K562 (cell line): ENCODE data around the gene MEAF6. TPM values are rescaled to one million over a fixed set of nuclear protein-coding genes. Genes with fewer than 3 reads are reported as not detected.

Source experiments
- ADNP ChIP-seq: fragments of 200-800 bp; sonication (Bioruptor generic); IDR thresholded peaks from 2 replicates; pipeline ENCODE4 v1.6.1; 2016; ENCODE audit warnings: missing genetic modification characterization, missing compliant biosample characterization
- DPF2 ChIP-seq: fragments of 450-650 bp; IDR thresholded peaks from 2 replicates; pipeline ENCODE4 v1.6.1; 2016
- EGR1 ChIP-seq: fragments of 450-650 bp; conservative IDR thresholded peaks from 2 replicates; pipeline ENCODE4 v1.6.1; 2017; ENCODE audit warnings: mild to moderate bottlenecking
- EWSR1 ChIP-seq: fragments of 450-650 bp; IDR thresholded peaks from 2 replicates; pipeline ENCODE4 v1.6.1; 2018; ENCODE audit warnings: borderline replicate concordance, mild to moderate bottlenecking, low read depth, moderate library complexity; ENCODE audit not compliant: partially characterized antibody
- FOXK2 ChIP-seq, 2 experiments: fragments of 450-650 bp; IDR thresholded peaks in 1 of 2; conservative IDR thresholded peaks in 1 of 2; 2 replicates each; pipeline ENCODE4 v1.6.1; 2016; ENCODE audit warnings: low read depth in 2 of 2, mild to moderate bottlenecking in 1 of 2
- GATAD2A ChIP-seq: fragments of 450-650 bp; IDR thresholded peaks from 2 replicates; pipeline ENCODE4 v1.6.1; 2017
- HDAC2 ChIP-seq: fragments of 450-650 bp; IDR thresholded peaks from 2 replicates; pipeline ENCODE4 v1.6.1; 2016; ENCODE audit warnings: mild to moderate bottlenecking
- MBD1 ChIP-seq: fragments of 250-450 bp; sonication (Bioruptor Pico); IDR thresholded peaks from 2 replicates; pipeline ENCODE4 v1.8.0; 2022; ENCODE audit warnings: inconsistent platforms
- NONO ChIP-seq, 2 experiments: fragments of 200-400 bp in 1 of 2; fragments of 450-650 bp in 1 of 2; formaldehyde crosslinking in 1 of 2; IDR thresholded peaks; 2 replicates each; pipeline ENCODE4 v1.6.1; 2017; ENCODE audit warnings: low read depth in 2 of 2, mild to moderate bottlenecking in 2 of 2, moderate library complexity in 2 of 2, low read length in 1 of 2
- NRF1 ChIP-seq, 2 experiments: fragments of 450-650 bp; IDR thresholded peaks in 1 of 2; conservative IDR thresholded peaks in 1 of 2; 2 replicates each; pipeline ENCODE4 v1.6.1; 2014; ENCODE audit warnings: mild to moderate bottlenecking in 2 of 2
- XRCC4 ChIP-seq: IDR thresholded peaks from one replicate; pipeline ENCODE4 v1.6.1; 2011; ENCODE audit not compliant: insufficient read depth, insufficient read length; ENCODE audit errors: extremely low read depth
- ZBTB1 ChIP-seq: sonication (generic); formaldehyde crosslinking; IDR thresholded peaks from 2 replicates; pipeline ENCODE4 v1.8.1; 2023; ENCODE audit warnings: missing genetic modification reagents, low read depth, mild to moderate bottlenecking, borderline replicate concordance
- ZC3H8 ChIP-seq: fragments of 450-650 bp; IDR thresholded peaks from 2 replicates; pipeline ENCODE4 v1.6.1; 2017
- ZNF24 ChIP-seq: fragments of 450-650 bp; IDR thresholded peaks from 2 replicates; pipeline ENCODE4 v1.6.1; 2016
- polyA plus RNA-seq, 8 experiments: library from polyadenylated mRNA; depleted of rRNA in 4 of 8; stranded (reverse) in 5 of 8; unstranded in 3 of 8; fragments of >200 nt; fragmentation: Nextera tagmentation in 2 of 8; fragmentation: Illumina TruSeq in 1 of 8; extraction: Ambion mirVana in 2 of 8; extraction: Trizol in 1 of 8; gene quantifications; 2 replicates each; pipeline versions ENCODE4 v1.2.1 to v1.2.3, GENCODE V29; 2011 to 2014; ENCODE audit warnings: inconsistent platforms in 1 of 8, missing spikeins in 1 of 8
- total RNA-seq, 7 experiments: library from RNA; depleted of rRNA in 6 of 7; stranded (reverse); fragments of >200 nt in 6 of 7; fragmentation: Illumina TruSeq in 2 of 7; extraction: Trizol in 2 of 7; gene quantifications; 2 replicates each; pipeline versions ENCODE4 v1.2.1 to v1.2.3, GENCODE V29; 2011 to 2021; ENCODE audit warnings: low replicate concordance in 1 of 7
- TF ChIP-seq, protein P1 (sequence below): IDR thresholded peaks from 3 replicates; pipeline ENCODE4 v1.6.1; 2011; ENCODE audit warnings: borderline replicate concordance, mild to moderate bottlenecking; ENCODE audit not compliant: insufficient read length, insufficient read depth
- TF ChIP-seq, protein P2 (sequence below): fragments of 450-650 bp; IDR thresholded peaks from 2 replicates; pipeline ENCODE4 v1.6.1; 2018; ENCODE audit not compliant: partially characterized antibody

Gene MEAF6
- total and polyA plus RNA-seq, 9 of the 15 experiments (the other 6 are each of a cell fraction or from before 2014, with no cell fraction given) = 55.0 to 151 (median 92.3) TPM

GRCh38 chr1:37562984-37563383 lies 48.4 kb upstream of the MEAF6 start (continued):
- no peak for TF ChIP-seq ZNF24
- TF ChIP-seq ZC3H8 = no peak
- no peak for TF ChIP-seq EWSR1
- TF ChIP-seq FOXK2 (conservative IDR thresholded peaks at IDR 0.05 in 1 of 2, IDR thresholded peaks at IDR 0.05 in 1 of 2; ENCODE audit: low read depth in 2 of 2) = 0 out of 4 replicates have a peak, but pooled peaks of 1 of the 2 experiments have one; percentile 35
- TF ChIP-seq MBD1 = no peak
- TF ChIP-seq XRCC4 = no peak
- 0 out of 2 replicates have a peak, but pooled peaks have one; percentile 25 for TF ChIP-seq HDAC2
- TF ChIP-seq, protein P1, sequence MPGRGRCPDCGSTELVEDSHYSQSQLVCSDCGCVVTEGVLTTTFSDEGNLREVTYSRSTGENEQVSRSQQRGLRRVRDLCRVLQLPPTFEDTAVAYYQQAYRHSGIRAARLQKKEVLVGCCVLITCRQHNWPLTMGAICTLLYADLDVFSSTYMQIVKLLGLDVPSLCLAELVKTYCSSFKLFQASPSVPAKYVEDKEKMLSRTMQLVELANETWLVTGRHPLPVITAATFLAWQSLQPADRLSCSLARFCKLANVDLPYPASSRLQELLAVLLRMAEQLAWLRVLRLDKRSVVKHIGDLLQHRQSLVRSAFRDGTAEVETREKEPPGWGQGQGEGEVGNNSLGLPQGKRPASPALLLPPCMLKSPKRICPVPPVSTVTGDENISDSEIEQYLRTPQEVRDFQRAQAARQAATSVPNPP = no peak
- TF ChIP-seq NRF1 (conservative IDR thresholded peaks at IDR 0.05 in 1 of 2, IDR thresholded peaks at IDR 0.05 in 1 of 2) = no peak
- no peak for TF ChIP-seq ZBTB1 (CRISPR knock-in tag)
- TF ChIP-seq DPF2 = peak; percentile 93
- TF ChIP-seq, protein P2, sequence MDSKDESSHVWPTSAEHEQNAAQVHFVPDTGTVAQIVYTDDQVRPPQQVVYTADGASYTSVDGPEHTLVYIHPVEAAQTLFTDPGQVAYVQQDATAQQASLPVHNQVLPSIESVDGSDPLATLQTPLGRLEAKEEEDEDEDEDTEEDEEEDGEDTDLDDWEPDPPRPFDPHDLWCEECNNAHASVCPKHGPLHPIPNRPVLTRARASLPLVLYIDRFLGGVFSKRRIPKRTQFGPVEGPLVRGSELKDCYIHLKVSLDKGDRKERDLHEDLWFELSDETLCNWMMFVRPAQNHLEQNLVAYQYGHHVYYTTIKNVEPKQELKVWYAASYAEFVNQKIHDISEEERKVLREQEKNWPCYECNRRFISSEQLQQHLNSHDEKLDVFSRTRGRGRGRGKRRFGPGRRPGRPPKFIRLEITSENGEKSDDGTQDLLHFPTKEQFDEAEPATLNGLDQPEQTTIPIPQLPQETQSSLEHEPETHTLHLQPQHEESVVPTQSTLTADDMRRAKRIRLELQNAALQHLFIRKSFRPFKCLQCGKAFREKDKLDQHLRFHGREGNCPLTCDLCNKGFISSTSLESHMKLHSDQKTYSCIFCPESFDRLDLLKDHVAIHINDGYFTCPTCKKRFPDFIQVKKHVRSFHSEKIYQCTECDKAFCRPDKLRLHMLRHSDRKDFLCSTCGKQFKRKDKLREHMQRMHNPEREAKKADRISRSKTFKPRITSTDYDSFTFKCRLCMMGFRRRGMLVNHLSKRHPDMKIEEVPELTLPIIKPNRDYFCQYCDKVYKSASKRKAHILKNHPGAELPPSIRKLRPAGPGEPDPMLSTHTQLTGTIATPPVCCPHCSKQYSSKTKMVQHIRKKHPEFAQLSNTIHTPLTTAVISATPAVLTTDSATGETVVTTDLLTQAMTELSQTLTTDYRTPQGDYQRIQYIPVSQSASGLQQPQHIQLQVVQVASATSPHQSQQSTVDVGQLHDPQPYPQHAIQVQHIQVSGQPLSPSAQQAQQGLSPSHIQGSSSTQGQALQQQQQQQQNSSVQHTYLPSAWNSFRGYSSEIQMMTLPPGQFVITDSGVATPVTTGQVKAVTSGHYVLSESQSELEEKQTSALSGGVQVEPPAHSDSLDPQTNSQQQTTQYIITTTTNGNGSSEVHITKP = no peak
- no peak for TF ChIP-seq EGR1
- TF ChIP-seq ADNP (tag) = no peak
- TF ChIP-seq NONO (IDR thresholded peaks at IDR 0.05; ENCODE audit: low read depth in 2 of 2, low read length in 1 of 2) = 0 out of 4 replicates have a peak, but pooled peaks of 1 of the 2 experiments have one; percentile 13
- no peak for TF ChIP-seq GATAD2A
